H1 (cell line): Measurements from ENCODE around the gene PDZD2.

Source experiments
- ATF3 ChIP-seq: IDR thresholded peaks from 2 replicates; pipeline ENCODE4 v1.6.1; 2011; ENCODE audit warnings: low read depth, mild to moderate bottlenecking, low read length; ENCODE audit not compliant: insufficient read depth
- CTCF ChIP-seq, 3 experiments: IDR thresholded peaks; 1 replicate in 2 of 3; 2 replicates in 1 of 3; pipeline versions ENCODE4 v1.5.1 to v1.6.1; 2011; ENCODE audit warnings: low read length in 3 of 3, mild to moderate bottlenecking in 3 of 3, inconsistent platforms in 2 of 3, low read depth in 1 of 3, moderate library complexity in 1 of 3; ENCODE audit not compliant: insufficient read depth in 1 of 3; ENCODE audit errors: control extremely low read depth in 1 of 3
- EZH2 ChIP-seq: fragments of 200-600 bp; sonication (generic); IDR thresholded peaks from 2 replicates; pipeline ENCODE4 v1.7.1; 2012; ENCODE audit warnings: low read depth, mild to moderate bottlenecking, moderate library complexity, low read length, inconsistent platforms; ENCODE audit not compliant: severe bottlenecking
- JUND ChIP-seq: IDR thresholded peaks from 2 replicates; pipeline ENCODE4 v1.6.1; 2011; ENCODE audit warnings: mild to moderate bottlenecking, improper control_type of control experiment, low read length
- KDM1A ChIP-seq: fragments of 200-600, 300-600 bp; sonication (generic); IDR thresholded peaks from 2 replicates; pipeline ENCODE4 v1.7.1; 2016; ENCODE audit warnings: mild to moderate bottlenecking, low read length, borderline replicate concordance
- MAFK ChIP-seq: IDR thresholded peaks from 2 replicates; pipeline ENCODE4 v1.6.1; 2012; ENCODE audit warnings: low read depth, mild to moderate bottlenecking, improper control_type of control experiment, low read length
- SRF ChIP-seq: IDR thresholded peaks from 2 replicates; pipeline ENCODE4 v1.6.1; 2011; ENCODE audit warnings: mild to moderate bottlenecking, low read depth, low read length, moderate library complexity
- TAF1 ChIP-seq: IDR thresholded peaks from 2 replicates; pipeline ENCODE4 v1.6.1; 2011; ENCODE audit warnings: mild to moderate bottlenecking, low read depth, low read length

- TF ChIP-seq CTCF (IDR thresholded peaks at IDR 0.05; ENCODE audit: control extremely low read depth in 1 of 3, insufficient read depth in 1 of 3, low read depth in 1 of 3, low read length in 3 of 3), result no peak
- TF ChIP-seq EZH2, result no peak
- TF ChIP-seq SRF, result no peak
- TF ChIP-seq MAFK, result no peak
- no peak for TF ChIP-seq KDM1A
- no peak for TF ChIP-seq ATF3
- TF ChIP-seq JUND, result no peak
- no peak for TF ChIP-seq TAF1
These were observed 12.2 kb upstream of the PDZD2 start for GRCh38 chr5:31626604-31627234.
